GM18861 (cell line): Measurements from ENCODE around the gene ARMC9.

Source experiments
- ATAC-seq: cut with Tn5 transposase; IDR thresholded peaks from one replicate; pipeline ENCODE4 v1.9.1; 2021; ENCODE audit not compliant: unreplicated experiment

ARMC9 gene

DNA sequence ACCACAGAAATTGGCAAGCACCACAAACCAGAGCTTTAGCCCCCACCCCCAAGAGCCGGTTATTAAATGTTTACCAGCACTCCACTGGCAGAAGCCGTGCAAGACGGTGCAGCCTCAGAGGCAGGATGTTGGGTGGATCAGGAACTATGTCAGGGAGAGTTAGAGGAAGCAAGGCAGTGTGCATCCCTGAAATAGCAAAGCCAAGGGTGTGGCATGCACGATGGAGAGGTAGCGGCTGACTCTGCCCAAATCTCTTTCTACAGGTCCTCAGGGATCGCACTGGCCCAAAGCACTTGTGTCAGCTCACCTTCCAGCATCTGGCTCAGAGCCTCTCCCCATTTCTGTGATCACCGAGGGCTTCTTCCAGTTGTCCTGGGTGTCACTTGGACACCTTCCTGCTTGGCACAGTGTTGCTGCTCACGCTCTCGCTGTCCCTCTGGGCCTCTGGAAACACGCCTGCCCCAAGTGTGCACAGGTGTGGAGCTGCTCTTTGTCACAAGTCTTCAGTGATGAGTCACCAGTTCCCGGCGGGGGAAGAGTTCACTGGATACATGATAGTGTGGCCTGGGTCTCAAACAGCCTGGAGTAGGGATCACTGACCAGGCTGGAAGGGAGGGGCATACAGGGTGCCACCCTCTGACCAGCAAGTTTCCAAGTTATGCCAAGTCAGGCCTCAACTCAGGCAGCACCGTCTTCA, 179.7 kb downstream of the ARMC9 start:
- no peak for ATAC-seq

DNA sequence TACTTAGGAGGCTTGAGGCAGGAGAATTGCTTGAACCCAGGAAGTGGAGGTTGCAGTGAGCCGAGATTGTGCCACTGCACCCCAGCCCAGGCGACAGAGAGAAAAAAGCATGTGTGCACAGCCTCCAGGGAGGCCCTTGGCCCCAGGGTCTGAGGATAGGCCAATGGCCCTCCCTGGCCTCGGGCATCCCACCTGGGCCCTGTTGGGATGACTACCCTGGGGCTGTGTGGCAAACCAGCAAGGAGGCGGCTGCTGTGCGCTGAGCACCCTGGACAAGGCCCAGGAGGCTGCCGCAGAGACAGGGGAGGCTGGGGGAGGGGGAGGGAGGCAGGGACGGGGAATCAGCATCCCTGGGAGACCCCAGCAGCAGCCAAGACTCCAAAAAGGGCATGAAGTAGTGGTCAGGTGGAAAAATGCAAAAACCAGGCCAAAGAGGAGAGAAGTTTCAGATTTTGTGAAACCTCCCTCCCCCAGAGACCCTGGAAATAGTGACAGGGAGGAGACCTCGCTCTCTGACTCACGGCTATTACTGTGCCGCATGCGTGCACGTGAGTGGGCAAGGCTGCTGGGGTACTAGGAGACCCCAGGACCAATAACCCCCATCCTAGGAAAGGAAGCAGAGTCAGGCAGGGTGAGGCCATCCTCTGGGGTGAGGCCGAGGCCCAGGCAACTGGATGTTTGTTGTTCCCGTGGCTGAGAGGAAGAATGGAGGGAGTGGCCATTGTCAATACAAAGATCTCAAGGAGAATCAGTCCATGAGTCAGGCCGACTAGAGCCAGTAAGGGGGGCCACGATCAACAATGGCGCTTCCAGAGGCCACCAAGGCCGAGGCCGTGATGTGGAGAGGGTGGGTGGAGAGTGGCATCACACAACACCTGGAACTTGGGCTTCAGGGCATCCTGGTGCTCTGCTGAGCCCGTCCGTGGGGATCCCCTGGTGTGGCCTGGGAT, 181.1 kb downstream of the ARMC9 start:
- no peak for ATAC-seq

- ATAC-seq, result no peak
Observed at GRCh38 chr2:231380307-231380706, 181.9 kb downstream of the ARMC9 start.

GRCh38 chr2:231380991-231381847, 182.8 kb downstream of the ARMC9 start:
- no peak for ATAC-seq

DNA sequence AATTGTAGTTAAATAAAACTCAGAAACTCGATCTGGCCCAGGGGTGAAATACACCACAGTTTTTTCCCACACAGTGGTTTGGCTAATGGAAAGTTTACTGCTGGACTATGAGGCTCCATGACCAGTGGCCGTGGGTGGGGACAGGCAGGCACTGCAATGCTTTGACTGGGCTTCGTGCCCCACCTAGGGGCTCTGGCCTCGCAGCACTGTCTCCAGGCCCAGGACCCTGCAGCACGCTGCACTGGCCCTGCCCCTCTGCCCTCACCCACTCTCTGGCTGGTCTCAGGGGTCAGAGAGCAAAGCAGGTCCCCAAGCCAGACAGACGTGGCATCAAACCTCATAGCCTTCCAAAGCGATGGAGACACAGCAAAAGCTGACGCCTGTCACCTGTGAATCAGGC, 183.7 kb downstream of the ARMC9 start:
- no peak for ATAC-seq

- ATAC-seq, result no peak
Observed at GRCh38 chr2:231383416-231384108, 185.1 kb downstream of the ARMC9 start.

GRCh38 chr2:231384109-231384435, 185.6 kb downstream of the ARMC9 start:
- no peak for ATAC-seq

DNA sequence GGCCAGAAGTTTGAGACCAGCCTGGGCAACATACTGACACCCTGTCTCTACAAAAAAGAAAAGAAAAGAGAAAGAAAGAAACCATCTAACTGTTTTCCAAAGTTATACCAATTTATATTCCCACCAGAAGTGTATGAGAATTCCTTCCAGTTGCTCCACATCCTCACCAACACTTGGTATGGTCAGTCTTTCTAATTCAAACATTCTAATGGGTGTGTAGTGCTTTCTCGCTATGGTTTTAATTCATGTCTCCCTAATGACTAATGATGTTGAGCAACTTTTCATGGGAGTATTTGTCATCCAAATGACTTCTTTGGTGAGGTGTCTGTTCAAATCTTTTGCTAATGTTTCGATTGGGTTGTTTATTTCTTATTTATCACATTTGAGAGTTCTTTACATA, 186.5 kb downstream of the ARMC9 start:
- ATAC-seq, result no peak

- ATAC-seq, result no peak
Observed at GRCh38 chr2:231385429-231385828, 187.0 kb downstream of the ARMC9 start.

GRCh38 chr2:231386446-231386845, 188.0 kb downstream of the ARMC9 start:
- ATAC-seq, result no peak

DNA sequence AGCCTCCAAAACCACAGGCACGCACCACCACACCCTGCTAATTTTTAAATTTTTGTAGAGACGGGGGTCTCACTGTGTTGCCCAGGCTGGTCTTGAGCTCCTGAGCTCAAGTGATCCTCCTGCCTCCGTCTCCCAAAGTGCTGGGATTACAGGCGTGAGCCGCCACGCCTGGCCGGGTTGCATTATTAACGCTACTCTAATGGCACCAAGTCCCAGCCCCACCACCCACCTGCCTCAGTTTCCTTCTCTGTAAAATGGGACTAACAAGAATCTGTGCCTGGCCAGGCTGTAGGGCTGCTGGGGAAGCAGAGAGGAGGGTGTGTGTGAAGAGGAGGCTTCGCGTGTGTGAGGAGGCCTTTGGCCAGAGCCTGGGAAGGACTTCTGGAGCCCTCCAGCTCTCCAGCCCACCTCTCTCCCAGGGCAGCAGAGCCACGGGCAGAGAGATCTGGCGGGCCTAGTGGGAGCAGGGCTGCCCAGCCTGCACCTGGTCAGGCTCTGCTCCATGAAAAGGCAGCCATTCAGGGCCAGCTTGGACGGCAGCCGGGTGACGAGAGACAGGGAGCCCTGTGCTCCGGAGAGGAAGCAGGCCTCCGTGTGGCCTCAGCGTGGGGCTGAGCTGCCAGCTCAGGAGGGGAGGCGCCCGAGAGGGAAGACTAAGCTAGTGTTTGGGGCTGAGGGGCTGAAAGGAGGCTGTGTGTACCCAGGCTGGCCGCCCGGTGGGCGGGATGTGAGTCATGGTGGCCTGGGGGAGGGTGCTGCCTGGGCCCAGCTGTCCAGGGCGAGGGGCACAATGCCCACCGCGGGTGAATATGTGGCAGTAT, 189.7 kb downstream of the ARMC9 start:
- no peak for ATAC-seq

DNA sequence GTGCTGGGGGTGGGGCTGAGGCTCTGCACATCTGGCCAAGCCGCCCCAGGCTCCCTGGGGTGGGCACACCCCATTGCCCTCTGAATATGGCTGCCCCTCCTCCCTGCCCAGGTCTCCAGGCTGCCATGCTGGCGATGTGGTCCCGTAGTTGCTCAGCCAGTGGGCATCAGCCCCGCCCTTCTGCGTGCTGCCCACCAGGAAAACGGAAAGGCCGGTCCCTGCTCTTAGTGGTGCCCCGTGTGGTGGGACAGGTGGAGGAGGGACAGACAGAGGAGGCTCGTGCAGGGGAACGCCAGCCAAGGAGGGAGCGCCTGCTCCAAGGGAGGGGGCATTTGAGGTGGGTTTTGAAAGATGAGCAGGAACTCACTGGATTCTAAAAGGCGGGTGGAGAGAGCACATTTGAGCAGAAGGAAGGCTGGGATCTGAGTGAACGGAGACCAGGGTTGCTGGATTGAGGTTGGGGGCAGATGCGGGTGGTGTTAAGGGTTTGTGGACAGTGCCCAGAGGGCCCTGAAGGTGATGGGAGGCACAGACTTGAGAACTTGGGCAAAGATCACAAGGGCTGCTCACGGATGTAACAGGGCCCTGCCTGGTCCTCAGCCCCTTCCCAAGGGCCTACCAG, 190.4 kb downstream of the ARMC9 start:
- no peak for ATAC-seq

GRCh38 chr2:231390667-231391066, 192.2 kb downstream of the ARMC9 start:
- no peak for ATAC-seq

- ATAC-seq, result no peak
Observed at GRCh38 chr2:231391981-231392380, 193.6 kb downstream of the ARMC9 start.

DNA sequence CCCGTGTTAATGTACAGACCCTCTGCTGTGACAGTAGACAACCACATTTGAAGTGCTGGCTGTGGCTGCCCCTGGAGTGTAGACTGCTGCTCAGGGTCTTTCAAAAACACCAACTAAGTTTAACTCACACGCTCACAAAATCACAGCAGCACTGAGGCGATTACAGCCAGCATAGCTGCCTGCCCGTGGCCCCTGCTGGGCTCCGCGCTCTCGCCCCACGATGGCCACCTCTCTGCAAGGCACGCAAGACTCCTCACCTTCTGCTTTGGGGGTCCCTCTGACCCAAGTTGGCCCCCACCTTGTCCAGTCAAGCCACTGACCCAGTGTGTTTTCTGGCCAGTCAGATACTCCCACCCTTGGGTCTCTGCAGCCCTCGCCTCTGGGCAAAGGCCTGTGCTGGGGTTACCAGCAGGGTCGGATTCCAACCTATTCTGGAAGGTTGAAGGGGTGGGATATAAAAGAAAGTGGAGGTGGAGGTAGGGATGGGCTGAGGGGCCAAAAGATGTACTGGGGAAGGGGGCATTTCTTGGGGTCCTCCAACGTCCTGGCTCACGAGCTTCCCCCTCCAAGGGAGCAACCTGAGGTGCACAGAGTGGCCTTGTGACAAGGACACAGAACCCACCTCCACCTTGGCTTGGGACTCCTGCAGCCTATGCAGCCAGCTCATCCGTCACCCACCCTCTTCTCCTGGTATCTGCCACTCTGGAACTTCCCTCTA, 194.2 kb downstream of the ARMC9 start:
- ATAC-seq, result no peak

GRCh38 chr2:231393149-231394131, 195.0 kb downstream of the ARMC9 start:
- ATAC-seq, result peak; percentile 28

GRCh38 chr2:231394211-231395141, 196.0 kb downstream of the ARMC9 start:
- ATAC-seq, result peak; percentile 58
